ENCODE results near the gene RAD51C.

The RAD51C gene

GRCh38 chr17:58785097-58785496 is 92.7 kb downstream of the RAD51C start:
- Mint-ChIP-seq H3K27ac (no peak overlapping the region), H3K4me3 (no peak overlapping the region), H3K27me3 (peaks cover 2% of the 10 kb centered on the region), H3K4me1 (peaks cover 10% of the 10 kb centered on the region), H3K36me3 (ENCODE audit: low read depth) (no peaks in the 10 kb centered on the region), H3K9me3 (no peaks in the 10 kb centered on the region)
- no peak for DNase-seq
- no peak for ATAC-seq

Measured in activated naive CD8-positive, alpha-beta T cell treated with anti-CD3 and anti-CD28 coated beads, Interleukin-2, amount 50 U/mL, for 24 hours (primary cell).